ENCODE results near the gene SELENOT.

The SELENOT gene, protein sequence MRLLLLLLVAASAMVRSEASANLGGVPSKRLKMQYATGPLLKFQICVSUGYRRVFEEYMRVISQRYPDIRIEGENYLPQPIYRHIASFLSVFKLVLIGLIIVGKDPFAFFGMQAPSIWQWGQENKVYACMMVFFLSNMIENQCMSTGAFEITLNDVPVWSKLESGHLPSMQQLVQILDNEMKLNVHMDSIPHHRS

DNA sequence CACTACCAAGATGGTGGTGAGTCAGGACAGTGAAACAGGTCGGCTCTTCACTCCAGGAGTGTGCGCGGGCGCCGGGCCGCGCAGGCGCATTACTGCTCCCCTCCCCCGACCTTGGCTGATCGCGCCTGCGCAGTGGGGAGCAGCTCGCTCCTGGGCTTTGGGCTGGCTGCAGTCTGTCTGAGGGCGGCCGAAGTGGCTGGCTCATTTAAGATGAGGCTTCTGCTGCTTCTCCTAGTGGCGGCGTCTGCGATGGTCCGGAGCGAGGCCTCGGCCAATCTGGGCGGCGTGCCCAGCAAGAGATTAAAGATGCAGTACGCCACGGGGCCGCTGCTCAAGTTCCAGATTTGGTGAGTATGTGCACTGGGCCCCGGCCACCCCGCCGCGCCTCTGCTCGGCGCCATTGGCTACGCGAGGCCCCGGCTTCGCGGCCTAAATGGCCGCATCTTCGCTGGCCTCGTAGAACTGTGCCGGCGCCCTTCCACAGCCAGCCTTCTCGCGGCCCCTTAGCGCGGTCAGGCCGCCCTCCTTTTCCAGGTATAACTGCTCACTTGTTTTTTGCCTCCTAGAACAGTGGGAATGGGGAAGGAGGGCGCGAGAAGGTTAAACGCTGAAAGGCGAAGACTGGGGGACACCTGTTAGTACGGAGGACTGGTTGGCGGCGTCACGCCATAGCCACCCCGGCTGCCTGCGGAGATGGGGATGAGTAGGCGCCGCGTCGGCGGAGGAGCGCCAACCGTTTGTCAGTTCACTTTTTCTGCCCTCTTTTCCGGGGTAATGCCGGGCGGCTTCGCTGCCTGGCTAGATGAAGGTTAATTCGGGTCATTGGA, at the start of gene SELENOT:
Gene SELENOT, plus strand, starts transcription at position 169 of the 827 bp plus-strand sequence. Its CDS starts 42 bp downstream, at position 211.
- H3K27me3 ChIP-seq (ENCODE audit: control insufficient read depth, insufficient read depth, low read length) = no peaks in the 10 kb centered on the region
- no peaks in the 10 kb centered on the region for H3K9me3 ChIP-seq (ENCODE audit: control insufficient read depth, low read depth, low read length)
- H3K27ac ChIP-seq (ENCODE audit: low read length) = peak within 1 kb of the TSS; percentile 89
- peaks cover 52% of the 10 kb centered on the region for H3K4me1 ChIP-seq (ENCODE audit: control insufficient read depth, low read depth, low read length)
- H3K9ac ChIP-seq (ENCODE audit: low read length) = peak within 1 kb of the TSS; percentile 69
- H3K4me3 ChIP-seq (ENCODE audit: low read length) = peak within 1 kb of the TSS; percentile 78
- peaks cover 7% of the 10 kb centered on the region for H3K36me3 ChIP-seq (ENCODE audit: control insufficient read depth, low read depth, low read length)

DNA sequence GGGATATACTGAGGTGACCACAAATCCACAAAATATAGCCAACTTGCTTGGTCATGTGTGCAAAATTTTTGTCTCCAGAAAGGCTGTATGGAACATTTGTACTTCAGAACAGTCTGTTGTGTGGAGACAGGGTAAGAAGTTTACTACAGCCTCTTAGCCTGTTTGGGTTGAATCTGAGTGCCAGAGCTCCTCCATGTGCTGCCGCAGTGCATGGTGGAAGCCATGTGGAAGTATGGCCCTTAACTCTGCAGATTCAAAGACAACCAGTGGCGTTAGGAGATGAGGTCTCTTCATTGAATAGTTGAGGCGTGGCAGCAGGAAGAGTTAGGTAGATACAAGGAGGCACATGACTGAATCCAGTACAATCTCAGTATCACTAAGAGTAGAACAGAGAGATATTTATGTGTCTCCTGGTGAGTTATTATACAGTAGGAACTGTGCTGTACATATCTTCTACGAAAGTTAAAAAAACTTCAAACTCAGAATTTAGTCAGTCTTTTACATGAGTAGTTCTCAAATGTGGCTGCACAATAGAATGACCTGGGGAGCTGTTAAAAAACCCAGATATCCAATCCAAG, 47.2 kb upstream of the SELENOT start:
- H3K9me3 ChIP-seq (ENCODE audit: control insufficient read depth, low read depth, low read length) = no peaks in the 10 kb centered on the region
- no peak overlapping the region for H3K9ac ChIP-seq (ENCODE audit: low read length)
- H3K36me3 ChIP-seq (ENCODE audit: control insufficient read depth, low read depth, low read length) = peaks cover 32% of the 10 kb centered on the region
- H3K27ac ChIP-seq (ENCODE audit: low read length) = no peak overlapping the region
- no peaks in the 10 kb centered on the region for H3K27me3 ChIP-seq (ENCODE audit: control insufficient read depth, insufficient read depth, low read length)
- no peaks in the 10 kb centered on the region for H3K4me1 ChIP-seq (ENCODE audit: control insufficient read depth, low read depth, low read length)
- H3K4me3 ChIP-seq (ENCODE audit: low read length) = no peak overlapping the region

DNA sequence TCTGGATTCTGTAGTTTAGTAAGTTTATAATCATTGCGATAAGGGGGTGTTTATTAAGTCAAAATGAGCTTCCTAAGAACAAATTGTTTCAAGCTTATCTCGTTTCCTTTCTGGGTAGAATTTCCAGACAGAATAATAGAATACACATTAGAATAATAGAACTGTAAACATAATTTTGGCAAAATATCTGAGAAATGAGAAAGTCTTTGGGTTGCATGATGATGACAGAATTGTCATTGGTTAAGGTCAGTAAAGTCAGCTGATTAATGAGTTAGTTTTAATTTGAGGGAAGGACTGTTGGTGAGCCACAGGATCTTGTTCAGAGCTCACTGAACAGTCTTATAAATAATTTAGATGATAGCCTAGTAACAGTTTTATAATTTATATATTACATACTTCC, 46.3 kb upstream of the SELENOT start:
- Histone ChIP-seq H3K4me1 (ENCODE audit: control insufficient read depth, low read depth, low read length) (no peaks in the 10 kb centered on the region), H3K4me3 (ENCODE audit: low read length) (no peak overlapping the region), H3K9ac (ENCODE audit: low read length) (no peak overlapping the region), H3K9me3 (ENCODE audit: control insufficient read depth, low read depth, low read length) (no peaks in the 10 kb centered on the region), H3K36me3 (ENCODE audit: control insufficient read depth, low read depth, low read length) (peaks cover 32% of the 10 kb centered on the region), H3K27ac (ENCODE audit: low read length) (no peak overlapping the region), H3K27me3 (ENCODE audit: control insufficient read depth, insufficient read depth, low read length) (no peaks in the 10 kb centered on the region)

DNA sequence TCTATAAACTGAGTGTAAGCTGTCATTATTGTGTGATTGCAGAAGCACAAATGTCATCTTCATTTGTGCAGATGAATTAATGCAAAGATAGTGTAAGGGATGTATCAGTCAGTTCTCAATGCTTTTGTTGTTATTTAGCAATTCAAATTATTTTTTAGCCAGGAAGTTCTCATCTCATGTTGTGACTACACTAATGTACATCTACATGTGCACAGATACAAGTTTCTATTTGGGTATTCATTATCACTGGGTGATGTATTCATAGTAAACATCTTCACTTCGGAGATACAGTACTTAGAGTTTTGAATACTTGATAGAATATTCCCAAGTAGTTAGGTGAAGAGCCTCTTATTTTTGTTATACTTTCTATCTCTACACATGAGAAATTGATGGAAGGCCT, 45.4 kb upstream of the SELENOT start:
- Histone ChIP-seq H3K27ac (ENCODE audit: low read length) (no peak overlapping the region), H3K27me3 (ENCODE audit: control insufficient read depth, insufficient read depth, low read length) (no peaks in the 10 kb centered on the region), H3K9ac (ENCODE audit: low read length) (no peak overlapping the region), H3K4me3 (ENCODE audit: low read length) (no peak overlapping the region), H3K36me3 (ENCODE audit: control insufficient read depth, low read depth, low read length) (peaks cover 30% of the 10 kb centered on the region), H3K4me1 (ENCODE audit: control insufficient read depth, low read depth, low read length) (no peaks in the 10 kb centered on the region), H3K9me3 (ENCODE audit: control insufficient read depth, low read depth, low read length) (no peaks in the 10 kb centered on the region)

DNA sequence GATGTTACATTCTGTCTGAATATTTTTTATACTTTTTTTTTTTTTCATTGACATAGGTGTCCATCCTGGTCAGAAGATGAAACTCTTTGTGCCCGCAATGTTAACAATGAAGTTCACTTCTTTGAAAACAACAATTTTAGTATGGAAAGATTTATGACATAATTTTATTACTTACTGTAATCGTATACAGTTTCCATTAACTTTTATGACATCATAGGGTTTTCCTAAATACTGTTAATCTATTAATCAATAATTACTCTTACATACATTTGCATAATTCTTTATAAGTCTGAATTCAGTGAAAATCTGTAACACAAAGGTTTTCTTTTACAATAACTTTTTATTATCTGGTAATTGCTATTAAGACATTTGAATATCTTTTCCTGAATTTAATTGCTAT, 38.9 kb upstream of the SELENOT start:
- H3K4me1 ChIP-seq (ENCODE audit: control insufficient read depth, low read depth, low read length) = no peaks in the 10 kb centered on the region
- H3K36me3 ChIP-seq (ENCODE audit: control insufficient read depth, low read depth, low read length) = peaks cover 61% of the 10 kb centered on the region
- H3K27ac ChIP-seq (ENCODE audit: low read length) = no peak overlapping the region
- no peaks in the 10 kb centered on the region for H3K27me3 ChIP-seq (ENCODE audit: control insufficient read depth, insufficient read depth, low read length)
- no peak overlapping the region for H3K4me3 ChIP-seq (ENCODE audit: low read length)
- H3K9ac ChIP-seq (ENCODE audit: low read length) = no peak overlapping the region
- no peaks in the 10 kb centered on the region for H3K9me3 ChIP-seq (ENCODE audit: control insufficient read depth, low read depth, low read length)

DNA sequence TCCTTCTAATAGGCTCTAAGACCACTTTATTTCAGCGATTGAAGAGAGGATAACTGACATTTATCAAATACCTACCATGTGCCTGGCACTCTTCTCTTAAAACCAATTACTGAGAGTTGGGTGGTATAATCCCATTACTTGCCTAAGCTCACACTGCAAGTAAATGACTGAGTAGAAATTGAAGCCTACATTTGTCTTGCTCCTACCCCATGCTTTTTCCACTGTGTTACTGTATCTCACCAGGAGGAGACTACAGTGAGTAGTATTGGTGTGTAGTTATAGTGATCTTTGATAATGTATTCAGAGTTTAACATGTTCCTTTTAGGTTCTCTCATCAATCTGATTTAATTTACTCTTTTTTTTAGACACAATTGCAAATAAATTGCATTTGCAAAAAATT, 35.8 kb upstream of the SELENOT start:
- no peak overlapping the region for H3K27ac ChIP-seq (ENCODE audit: low read length)
- no peaks in the 10 kb centered on the region for H3K4me1 ChIP-seq (ENCODE audit: control insufficient read depth, low read depth, low read length)
- H3K27me3 ChIP-seq (ENCODE audit: control insufficient read depth, insufficient read depth, low read length) = no peaks in the 10 kb centered on the region
- H3K4me3 ChIP-seq (ENCODE audit: low read length) = no peak overlapping the region
- peaks cover 72% of the 10 kb centered on the region for H3K36me3 ChIP-seq (ENCODE audit: control insufficient read depth, low read depth, low read length)
- no peaks in the 10 kb centered on the region for H3K9me3 ChIP-seq (ENCODE audit: control insufficient read depth, low read depth, low read length)
- H3K9ac ChIP-seq (ENCODE audit: low read length) = no peak overlapping the region

DNA sequence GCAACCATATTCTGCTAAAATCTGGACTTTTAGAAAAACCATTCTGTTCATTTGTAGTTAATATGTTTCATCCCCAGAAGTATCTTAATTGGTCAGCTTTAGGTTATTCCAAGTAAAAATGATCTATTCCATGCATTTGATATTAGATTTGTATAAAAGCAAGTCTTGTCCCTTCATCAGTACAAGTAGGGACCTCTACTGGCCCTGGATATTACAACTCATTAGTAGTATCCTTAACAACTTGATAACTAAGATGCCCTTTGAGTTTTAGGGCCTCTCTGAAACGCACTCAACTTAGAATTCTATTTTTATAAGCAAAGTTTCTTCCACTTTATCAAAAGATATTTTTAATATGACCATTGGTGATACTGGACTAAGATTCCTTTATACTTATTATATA, 25.3 kb upstream of the SELENOT start:
- no peak overlapping the region for H3K9ac ChIP-seq (ENCODE audit: low read length)
- peaks cover 57% of the 10 kb centered on the region for H3K36me3 ChIP-seq (ENCODE audit: control insufficient read depth, low read depth, low read length)
- H3K27me3 ChIP-seq (ENCODE audit: control insufficient read depth, insufficient read depth, low read length) = no peaks in the 10 kb centered on the region
- H3K4me1 ChIP-seq (ENCODE audit: control insufficient read depth, low read depth, low read length) = no peaks in the 10 kb centered on the region
- no peak overlapping the region for H3K4me3 ChIP-seq (ENCODE audit: low read length)
- H3K27ac ChIP-seq (ENCODE audit: low read length) = no peak overlapping the region
- no peaks in the 10 kb centered on the region for H3K9me3 ChIP-seq (ENCODE audit: control insufficient read depth, low read depth, low read length)

DNA sequence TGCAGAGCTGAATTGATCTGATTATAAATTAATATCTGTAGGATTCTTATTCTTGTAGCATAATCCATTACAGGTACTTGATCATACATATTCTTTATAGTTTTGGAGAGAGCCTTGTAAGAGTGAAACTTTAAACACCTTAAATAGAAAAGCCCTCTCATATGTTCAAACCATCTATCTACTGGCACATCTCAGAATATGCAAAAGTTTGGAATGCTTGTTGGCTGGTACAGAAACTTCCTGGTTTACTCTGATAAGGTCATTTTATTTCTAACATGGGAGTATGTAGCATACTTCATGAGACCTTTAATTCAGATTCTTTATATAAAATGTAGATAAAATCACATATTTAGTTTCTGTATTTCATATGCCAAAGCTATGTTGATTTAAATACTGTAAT, 21.9 kb upstream of the SELENOT start:
- H3K4me3 ChIP-seq (ENCODE audit: low read length) = no peak overlapping the region
- H3K9ac ChIP-seq (ENCODE audit: low read length) = no peak overlapping the region
- H3K4me1 ChIP-seq (ENCODE audit: control insufficient read depth, low read depth, low read length) = no peaks in the 10 kb centered on the region
- H3K27ac ChIP-seq (ENCODE audit: low read length) = no peak overlapping the region
- no peaks in the 10 kb centered on the region for H3K9me3 ChIP-seq (ENCODE audit: control insufficient read depth, low read depth, low read length)
- H3K27me3 ChIP-seq (ENCODE audit: control insufficient read depth, insufficient read depth, low read length) = no peaks in the 10 kb centered on the region
- peaks cover 63% of the 10 kb centered on the region for H3K36me3 ChIP-seq (ENCODE audit: control insufficient read depth, low read depth, low read length)

DNA sequence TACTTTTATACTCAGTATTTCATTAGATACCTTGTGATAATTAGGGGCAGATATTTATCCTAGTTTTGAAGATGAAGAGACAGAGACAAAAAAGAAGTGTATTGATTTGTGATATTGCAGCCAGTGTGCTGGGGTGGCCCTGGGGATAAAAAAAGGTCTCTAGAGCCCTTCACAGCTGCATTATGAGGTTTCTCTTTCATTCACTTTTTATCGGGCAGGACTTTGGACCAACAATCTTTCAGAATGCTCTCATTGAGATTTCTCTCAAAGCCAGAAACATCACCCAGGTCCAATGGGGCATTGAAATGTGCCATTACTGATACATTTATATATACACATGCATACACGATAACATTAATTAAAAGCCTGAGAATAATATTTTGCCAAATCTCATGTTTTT, 20.5 kb upstream of the SELENOT start:
- no peaks in the 10 kb centered on the region for H3K4me1 ChIP-seq (ENCODE audit: control insufficient read depth, low read depth, low read length)
- H3K36me3 ChIP-seq (ENCODE audit: control insufficient read depth, low read depth, low read length) = peaks cover 51% of the 10 kb centered on the region
- no peak overlapping the region for H3K9ac ChIP-seq (ENCODE audit: low read length)
- H3K27ac ChIP-seq (ENCODE audit: low read length) = no peak overlapping the region
- no peaks in the 10 kb centered on the region for H3K27me3 ChIP-seq (ENCODE audit: control insufficient read depth, insufficient read depth, low read length)
- no peaks in the 10 kb centered on the region for H3K9me3 ChIP-seq (ENCODE audit: control insufficient read depth, low read depth, low read length)
- H3K4me3 ChIP-seq (ENCODE audit: low read length) = no peak overlapping the region

DNA sequence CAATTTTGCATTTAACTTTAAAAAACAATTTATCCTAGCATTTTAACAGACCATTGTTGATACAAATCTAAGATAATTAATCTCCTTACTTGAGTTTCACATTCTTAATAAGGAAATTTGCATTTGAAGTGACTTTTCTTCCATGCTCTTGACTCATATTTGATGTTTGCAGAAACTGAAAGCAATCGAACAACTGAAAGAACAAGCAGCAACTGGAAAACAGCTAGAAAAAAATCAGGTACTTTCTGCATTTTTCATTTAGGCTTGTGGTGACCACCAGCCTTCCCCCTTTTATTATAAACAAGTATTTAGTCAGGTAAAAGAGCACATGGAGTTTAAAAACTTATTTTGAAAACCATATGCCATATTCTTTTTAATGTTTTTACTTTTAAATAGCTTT, 20.1 kb upstream of the SELENOT start:
- Histone ChIP-seq H3K9ac (ENCODE audit: low read length) (no peak overlapping the region), H3K4me1 (ENCODE audit: control insufficient read depth, low read depth, low read length) (no peaks in the 10 kb centered on the region), H3K27me3 (ENCODE audit: control insufficient read depth, insufficient read depth, low read length) (no peaks in the 10 kb centered on the region), H3K36me3 (ENCODE audit: control insufficient read depth, low read depth, low read length) (peaks cover 51% of the 10 kb centered on the region), H3K27ac (ENCODE audit: low read length) (no peak overlapping the region), H3K4me3 (ENCODE audit: low read length) (no peak overlapping the region), H3K9me3 (ENCODE audit: control insufficient read depth, low read depth, low read length) (no peaks in the 10 kb centered on the region)

DNA sequence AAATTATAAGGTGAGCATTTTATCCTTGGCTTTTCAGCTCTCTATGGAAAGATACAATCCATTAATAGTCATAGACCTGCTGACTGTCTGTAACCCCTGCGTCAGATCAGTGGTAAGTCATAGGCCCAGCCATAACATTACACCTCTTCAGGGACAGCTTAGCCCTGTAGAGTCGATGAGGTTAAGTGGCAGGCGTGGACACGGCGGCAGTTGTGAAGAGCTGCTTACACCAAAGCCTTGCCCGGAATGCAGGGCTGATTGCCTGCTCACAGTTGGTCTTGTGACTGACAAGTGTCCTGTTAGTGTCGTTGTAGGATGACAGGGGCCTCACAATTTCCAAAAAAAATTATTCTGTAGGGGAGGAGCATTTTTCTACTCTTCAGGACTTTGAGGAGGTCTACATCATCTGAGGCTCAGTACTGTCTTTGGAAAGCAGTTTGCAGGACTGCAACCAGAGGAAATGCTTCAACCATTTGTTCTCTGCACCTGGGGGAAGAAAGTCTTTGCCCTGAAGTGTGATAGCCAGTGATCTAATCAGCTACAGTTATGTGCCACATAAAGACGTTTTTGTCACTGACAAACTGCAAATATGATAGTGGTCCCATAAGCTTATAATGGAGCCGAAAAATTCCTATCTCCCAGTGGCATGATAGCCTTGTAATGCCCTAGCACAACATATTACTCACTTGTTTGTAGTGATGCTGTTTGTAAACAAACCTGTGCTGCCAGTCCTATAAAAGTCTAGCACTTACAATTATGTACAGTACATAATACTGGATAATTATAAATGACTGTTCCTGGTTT, 14.9 kb upstream of the SELENOT start:
- peaks cover 25% of the 10 kb centered on the region for H3K36me3 ChIP-seq (ENCODE audit: control insufficient read depth, low read depth, low read length)
- no peak overlapping the region for H3K27ac ChIP-seq (ENCODE audit: low read length)
- H3K27me3 ChIP-seq (ENCODE audit: control insufficient read depth, insufficient read depth, low read length) = no peaks in the 10 kb centered on the region
- no peak overlapping the region for H3K4me3 ChIP-seq (ENCODE audit: low read length)
- H3K9ac ChIP-seq (ENCODE audit: low read length) = no peak overlapping the region
- H3K4me1 ChIP-seq (ENCODE audit: control insufficient read depth, low read depth, low read length) = no peaks in the 10 kb centered on the region
- H3K9me3 ChIP-seq (ENCODE audit: control insufficient read depth, low read depth, low read length) = no peaks in the 10 kb centered on the region

Data from iPS-18a (cell line).